Kidney epithelial cell (primary cell): ENCODE measurements around the gene FBXO46. TPM values are rescaled to one million over a fixed set of nuclear protein-coding genes. Genes with fewer than 3 reads are reported as not detected.

ENCODE experiments used
- DNase-seq: peaks from one replicate; pipeline ENCODE4 v3.0.0-alpha.2; 2010; ENCODE audit warnings: low read depth
- H3K27me3 ChIP-seq: 2 replicates; pipeline ENCODE4 v1.6.0; 2011; ENCODE audit warnings: low read length; ENCODE audit not compliant: control insufficient read depth, insufficient read depth
- H3K36me3 ChIP-seq: 2 replicates; pipeline ENCODE4 v1.5.1; 2011; ENCODE audit warnings: low read length; ENCODE audit not compliant: control insufficient read depth, insufficient read depth
- H3K4me3 ChIP-seq: 2 replicates; pipeline ENCODE4 v1.5.1; 2011; ENCODE audit warnings: low read depth, mild to moderate bottlenecking, control low read depth, low read length
- CTCF ChIP-seq: IDR thresholded peaks from 2 replicates; pipeline ENCODE4 v1.5.1; 2011; ENCODE audit warnings: mild to moderate bottlenecking, moderate library complexity, low read length, control low read depth, inconsistent platforms; ENCODE audit not compliant: insufficient read depth, poor library complexity, severe bottlenecking
- total RNA-seq: library from RNA; depleted of rRNA; stranded (reverse); fragments of >200 nt; gene quantifications from 2 replicates; pipeline ENCODE4 v1.2.3, GENCODE V29; 2015

FBXO46 gene
- total RNA-seq, 1 donor from 2014 or later, result 13.0 TPM

DNA sequence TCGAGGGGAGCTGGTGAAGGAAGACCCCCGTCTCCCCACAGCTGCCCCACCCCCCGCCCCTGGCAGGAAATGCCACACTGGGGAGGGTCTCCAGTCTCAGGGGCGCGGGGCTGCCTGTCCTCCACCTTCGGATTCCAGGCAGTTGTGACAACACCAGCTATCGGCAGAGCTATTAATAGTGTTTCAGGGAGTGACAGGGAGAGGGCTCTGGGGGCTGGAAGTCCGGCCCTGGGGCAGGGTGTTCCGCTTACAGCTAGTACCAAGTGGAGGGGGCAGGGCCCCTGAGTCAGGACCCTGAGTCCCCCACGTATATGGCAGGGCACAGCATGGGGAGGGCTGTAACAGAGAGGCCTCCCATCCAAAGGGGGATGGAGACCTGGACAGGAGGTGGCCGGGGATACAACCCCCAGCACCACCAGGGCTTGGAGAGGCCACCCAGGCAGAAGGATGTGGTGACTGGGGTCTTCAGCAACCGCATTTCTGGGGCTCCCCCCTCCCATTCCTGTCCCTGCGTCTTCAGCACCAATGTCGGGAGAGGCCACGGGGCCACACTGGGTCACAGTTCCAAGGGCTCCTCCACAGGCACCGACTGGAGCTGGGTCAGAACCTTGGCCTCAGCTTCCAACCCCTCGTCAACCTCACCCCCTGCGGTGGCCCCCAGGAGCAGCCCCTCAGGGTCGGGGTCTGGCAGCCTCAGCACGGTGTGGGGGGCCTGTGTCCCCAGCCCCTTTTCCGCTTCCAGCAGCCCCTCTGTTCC, 34.4 kb upstream of the FBXO46 start:
- DNase-seq, result no peak
- no peaks in the 10 kb centered on the region for H3K36me3 ChIP-seq
- no peak overlapping the region for H3K4me3 ChIP-seq
- H3K27me3 ChIP-seq, result peaks cover 7% of the 10 kb centered on the region
- TF ChIP-seq CTCF, result no peak

DNA sequence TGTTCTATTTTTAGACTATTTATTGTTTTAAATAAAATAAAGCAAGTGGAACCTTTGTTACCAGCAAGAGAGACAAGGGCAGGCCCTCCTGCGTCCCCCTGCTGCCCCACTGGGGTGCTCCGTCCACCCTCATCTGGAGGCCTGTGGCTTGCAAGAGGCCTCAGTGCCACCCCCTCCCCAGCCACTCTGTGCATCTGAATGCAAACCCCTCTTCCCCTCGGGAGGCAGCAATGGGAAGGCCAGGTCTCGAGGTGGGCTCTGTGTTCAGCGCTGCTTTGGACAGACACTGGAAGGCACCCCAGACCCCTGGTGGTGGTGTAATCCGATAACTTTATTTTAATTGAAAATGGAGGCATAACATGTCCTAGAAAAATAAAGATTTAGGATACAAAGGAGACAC, 33.8 kb upstream of the FBXO46 start:
- Histone ChIP-seq H3K27me3 (peaks cover 7% of the 10 kb centered on the region), H3K36me3 (no peaks in the 10 kb centered on the region), H3K4me3 (no peak overlapping the region)
- no peak for TF ChIP-seq CTCF
- no peak for DNase-seq

DNA sequence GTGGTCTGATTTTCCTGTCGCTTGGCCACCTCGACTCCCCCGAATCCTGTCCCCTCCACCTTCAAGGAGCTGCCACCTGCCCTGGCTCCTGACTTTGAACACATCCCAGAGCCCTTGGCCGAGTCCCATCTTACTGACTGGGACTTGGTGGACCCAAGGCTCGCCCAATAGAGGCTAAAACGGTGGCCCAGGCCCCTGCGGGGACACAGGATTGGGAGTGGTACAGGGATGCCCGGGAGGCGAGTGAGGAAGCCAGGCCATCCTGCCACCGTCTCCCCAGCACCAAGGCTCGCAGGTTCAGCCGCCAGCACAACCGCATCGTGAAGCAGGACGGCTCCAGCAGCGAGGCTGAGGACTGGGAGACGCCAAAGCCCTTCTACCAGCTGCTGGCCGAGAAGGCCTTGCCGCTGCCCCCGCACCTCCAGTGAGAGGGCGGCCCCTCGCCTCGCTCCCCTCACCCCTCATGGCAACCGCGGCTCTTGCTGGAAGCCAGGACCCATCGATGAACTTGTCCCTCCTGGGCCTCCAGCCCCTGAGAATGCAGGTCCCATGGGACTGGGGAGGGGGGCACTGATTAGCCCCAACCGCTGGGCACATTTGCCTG, 33.1 kb upstream of the FBXO46 start:
- H3K4me3 ChIP-seq, result no peak overlapping the region
- DNase-seq, result no peak
- H3K27me3 ChIP-seq, result peaks cover 7% of the 10 kb centered on the region
- TF ChIP-seq CTCF, result no peak
- H3K36me3 ChIP-seq, result no peaks in the 10 kb centered on the region

- no peak for DNase-seq
- H3K36me3 ChIP-seq, result no peaks in the 10 kb centered on the region
- H3K27me3 ChIP-seq, result peaks cover 7% of the 10 kb centered on the region
- TF ChIP-seq CTCF, result no peak
- no peak overlapping the region for H3K4me3 ChIP-seq
These were observed 32.4 kb upstream of the FBXO46 start for GRCh38 chr19:45762870-45763631.

GRCh38 chr19:45761714-45762113, 31.0 kb upstream of the FBXO46 start:
- DNase-seq, result no peak
- peaks cover 7% of the 10 kb centered on the region for H3K27me3 ChIP-seq

More at GRCh38 chr19:45761714-45762113, 31.0 kb upstream of the FBXO46 start:
- TF ChIP-seq CTCF, result no peak
- H3K4me3 ChIP-seq, result no peak overlapping the region
- H3K36me3 ChIP-seq, result no peaks in the 10 kb centered on the region
